Endothelial cell of umbilical vein (primary cell): ENCODE measurements around the gene SDC3.

ENCODE experiments used
- POLR2AphosphoS5 ChIP-seq: IDR thresholded peaks from 2 replicates; pipeline ENCODE4 v1.6.1; 2012; ENCODE audit warnings: low read depth, mild to moderate bottlenecking, control low read depth, low read length, moderate library complexity; ENCODE audit not compliant: insufficient read depth
- TF ChIP-seq, protein P1 (sequence below): IDR thresholded peaks from 2 replicates; pipeline ENCODE4 v1.6.1; 2011; ENCODE audit not compliant: insufficient read depth, insufficient read length

DNA sequence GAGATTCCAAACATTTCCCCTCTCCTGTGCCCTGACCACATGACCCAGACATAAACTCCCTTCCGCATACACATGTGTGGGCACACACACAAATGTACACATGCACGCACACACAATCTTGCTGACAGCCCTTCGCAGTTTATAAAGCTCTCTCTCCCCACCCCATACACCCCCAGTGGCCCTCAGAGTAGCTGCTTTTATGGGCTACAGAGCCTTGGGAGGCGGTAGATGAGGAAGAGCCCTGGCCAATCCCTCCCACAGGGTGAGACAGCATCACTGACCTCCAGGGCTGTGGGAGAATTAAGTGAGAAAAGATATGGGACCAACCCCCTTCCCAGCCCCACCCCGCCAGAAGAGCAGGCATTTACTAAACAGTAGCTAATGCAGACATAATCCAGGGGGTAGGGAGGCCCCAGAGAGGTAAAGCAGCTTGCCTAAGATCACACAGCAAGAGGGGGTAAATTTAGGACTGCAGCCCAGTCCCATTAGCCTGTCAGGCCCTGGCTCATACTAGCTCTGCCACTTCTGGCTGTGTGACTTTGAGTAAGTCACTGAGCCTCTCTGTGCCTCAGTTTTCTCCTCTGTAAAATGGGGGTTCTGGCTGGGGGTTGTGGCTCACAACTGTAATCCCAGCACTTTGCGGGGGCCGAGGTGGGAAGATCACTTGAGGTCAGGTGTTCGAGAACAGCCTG is 5.1 kb downstream of the SDC3 start:
- TF ChIP-seq POLR2AphosphoS5, result no peak
- TF ChIP-seq, protein P1, sequence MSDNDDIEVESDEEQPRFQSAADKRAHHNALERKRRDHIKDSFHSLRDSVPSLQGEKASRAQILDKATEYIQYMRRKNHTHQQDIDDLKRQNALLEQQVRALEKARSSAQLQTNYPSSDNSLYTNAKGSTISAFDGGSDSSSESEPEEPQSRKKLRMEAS, result no peak
